ENCODE data around the gene ADGRA1.

Gene ADGRA1

DNA sequence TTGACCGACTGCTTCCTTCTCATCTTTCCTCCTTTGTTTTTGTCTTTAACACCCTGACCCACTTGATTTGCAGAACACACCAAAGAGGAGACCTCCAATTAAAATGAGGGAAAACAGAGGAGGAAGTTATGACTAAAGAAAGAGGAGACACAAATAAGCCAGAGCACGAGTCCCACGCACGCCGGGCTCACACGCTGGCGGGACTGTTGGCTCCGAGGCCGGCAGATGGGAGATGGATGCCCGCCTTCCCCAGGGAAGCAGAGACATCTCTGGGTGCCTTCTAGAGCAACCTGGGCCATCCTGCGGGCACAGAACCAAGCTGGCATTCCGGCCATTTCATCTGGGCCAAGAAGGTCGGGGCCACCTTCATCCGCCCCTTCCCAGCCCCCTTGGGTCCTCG is 5.6 kb downstream of the ADGRA1 start (continued):
- TF ChIP-seq ZNF350 (tag by site-specific recombination; IDR thresholded peaks at IDR 0.05) (no peak), ZNF416 (tag by site-specific recombination; IDR thresholded peaks at IDR 0.05) (no peak), ZNF174 (tag by site-specific recombination; IDR thresholded peaks at IDR 0.05) (no peak), ZNF600 (tag by site-specific recombination; IDR thresholded peaks at IDR 0.05) (no peak), ZNF140 (tag by site-specific recombination; IDR thresholded peaks at IDR 0.05) (no peak)
- TF ChIP-seq, protein P1, sequence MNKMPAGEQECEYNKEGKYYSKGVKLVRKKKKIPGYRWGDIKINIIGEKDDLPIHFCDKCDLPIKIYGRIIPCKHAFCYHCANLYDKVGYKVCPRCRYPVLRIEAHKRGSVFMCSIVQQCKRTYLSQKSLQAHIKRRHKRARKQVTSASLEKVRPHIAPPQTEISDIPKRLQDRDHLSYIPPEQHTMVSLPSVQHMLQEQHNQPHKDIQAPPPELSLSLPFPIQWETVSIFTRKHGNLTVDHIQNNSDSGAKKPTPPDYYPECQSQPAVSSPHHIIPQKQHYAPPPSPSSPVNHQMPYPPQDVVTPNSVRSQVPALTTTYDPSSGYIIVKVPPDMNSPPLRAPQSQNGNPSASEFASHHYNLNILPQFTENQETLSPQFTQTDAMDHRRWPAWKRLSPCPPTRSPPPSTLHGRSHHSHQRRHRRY (tag by site-specific recombination; IDR thresholded peaks at IDR 0.05): no peak

DNA sequence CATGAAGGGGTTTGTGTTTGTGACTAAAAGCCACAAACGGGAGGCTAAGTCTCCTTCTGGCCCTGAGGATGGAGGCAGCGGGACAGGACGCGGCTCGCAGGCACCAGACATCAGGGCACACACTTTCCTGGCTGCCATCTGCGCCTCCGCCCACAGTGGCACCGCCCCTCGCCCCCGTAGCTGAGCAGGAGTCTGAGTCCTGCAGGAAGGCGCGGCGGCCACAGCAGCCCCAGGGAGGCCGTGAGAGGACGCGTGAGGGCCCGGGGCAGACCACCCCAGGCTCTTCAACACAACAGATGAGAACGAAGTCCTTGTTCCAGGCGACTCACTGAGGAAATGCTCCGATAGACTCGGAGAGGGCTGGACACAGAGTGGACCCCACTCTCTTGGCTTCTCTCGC is 6.6 kb downstream of the ADGRA1 start:
- H3K9me3 ChIP-seq (ENCODE audit: control insufficient read depth, insufficient read depth, low read depth, low read length): no peaks in the 10 kb centered on the region
- H3K4me1 ChIP-seq (ENCODE audit: control insufficient read depth, insufficient read depth, low read length): no peaks in the 10 kb centered on the region
- H3K27ac ChIP-seq (ENCODE audit: extremely low read depth, low read depth, low read length): no peak overlapping the region
- H3K4me3 ChIP-seq (ENCODE audit: low read depth, low read length): no peak overlapping the region
- ChIA-PET CTCF (no interaction called here), POLR2A (interaction anchor here (0.6 kb wide), 1 partner anchor 22 kb away, joined by 4 read pairs; no protein-coding TSS in a partner anchor)
- H3K36me3 ChIP-seq (ENCODE audit: control insufficient read depth in 2 of 2, insufficient read depth in 1 of 2, low read length in 2 of 2): no peaks in the 10 kb centered on the region
- TF ChIP-seq PRDM1 (tag by site-specific recombination; IDR thresholded peaks at IDR 0.05) (no peak), ZNF544 (tag by site-specific recombination; IDR thresholded peaks at IDR 0.05) (no peak), ZNF292 (tag by site-specific recombination; IDR thresholded peaks at IDR 0.05; ENCODE audit: borderline replicate concordance, low read depth) (no peak), ZNF621 (tag by site-specific recombination; IDR thresholded peaks at IDR 0.05) (no peak), MEIS1 (CRISPR knock-in tag; IDR thresholded peaks at IDR 0.05; ENCODE audit: borderline replicate concordance) (no peak), ZNF266 (tag by site-specific recombination; IDR thresholded peaks at IDR 0.05; ENCODE audit: low read depth) (no peak), FEZF1 (tag by site-specific recombination; IDR thresholded peaks at IDR 0.05) (no peak)
- TF ChIP-seq, protein P2, sequence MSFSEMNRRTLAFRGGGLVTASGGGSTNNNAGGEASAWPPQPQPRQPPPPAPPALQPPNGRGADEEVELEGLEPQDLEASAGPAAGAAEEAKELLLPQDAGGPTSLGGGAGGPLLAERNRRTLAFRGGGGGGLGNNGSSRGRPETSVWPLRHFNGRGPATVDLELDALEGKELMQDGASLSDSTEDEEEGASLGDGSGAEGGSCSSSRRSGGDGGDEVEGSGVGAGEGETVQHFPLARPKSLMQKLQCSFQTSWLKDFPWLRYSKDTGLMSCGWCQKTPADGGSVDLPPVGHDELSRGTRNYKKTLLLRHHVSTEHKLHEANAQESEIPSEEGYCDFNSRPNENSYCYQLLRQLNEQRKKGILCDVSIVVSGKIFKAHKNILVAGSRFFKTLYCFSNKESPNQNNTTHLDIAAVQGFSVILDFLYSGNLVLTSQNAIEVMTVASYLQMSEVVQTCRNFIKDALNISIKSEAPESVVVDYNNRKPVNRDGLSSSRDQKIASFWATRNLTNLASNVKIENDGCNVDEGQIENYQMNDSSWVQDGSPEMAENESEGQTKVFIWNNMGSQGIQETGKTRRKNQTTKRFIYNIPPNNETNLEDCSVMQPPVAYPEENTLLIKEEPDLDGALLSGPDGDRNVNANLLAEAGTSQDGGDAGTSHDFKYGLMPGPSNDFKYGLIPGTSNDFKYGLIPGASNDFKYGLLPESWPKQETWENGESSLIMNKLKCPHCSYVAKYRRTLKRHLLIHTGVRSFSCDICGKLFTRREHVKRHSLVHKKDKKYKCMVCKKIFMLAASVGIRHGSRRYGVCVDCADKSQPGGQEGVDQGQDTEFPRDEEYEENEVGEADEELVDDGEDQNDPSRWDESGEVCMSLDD (tag by site-specific recombination; IDR thresholded peaks at IDR 0.05): no peak

DNA sequence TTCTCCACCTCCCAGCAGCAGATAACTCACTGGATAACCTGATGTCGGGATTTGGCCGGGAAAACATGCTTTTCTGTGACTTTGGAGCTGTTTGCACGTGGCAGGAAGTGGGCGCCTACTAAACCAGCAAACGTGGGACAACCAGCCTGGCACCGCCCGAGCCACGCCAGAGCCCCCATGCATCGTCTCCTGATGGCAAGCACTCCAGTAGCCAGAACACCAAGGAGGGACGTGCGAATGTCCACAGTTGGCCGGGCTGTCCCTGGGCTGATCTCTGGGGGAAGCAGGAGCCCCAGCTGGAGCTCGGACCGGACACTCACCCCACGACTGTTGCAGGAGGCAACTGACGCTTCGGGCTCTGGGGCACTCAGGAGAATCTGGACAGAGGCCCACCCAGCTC is 7.1 kb downstream of the ADGRA1 start:
- ChIA-PET CTCF (no interaction called here), POLR2A (no interaction called here)
- no peaks in the 10 kb centered on the region for H3K9me3 ChIP-seq (ENCODE audit: control insufficient read depth, insufficient read depth, low read depth, low read length)
- no peaks in the 10 kb centered on the region for H3K36me3 ChIP-seq (ENCODE audit: control insufficient read depth in 2 of 2, insufficient read depth in 1 of 2, low read length in 2 of 2)
- H3K27ac ChIP-seq (ENCODE audit: extremely low read depth, low read depth, low read length): no peak overlapping the region
- no peak for TF ChIP-seq KLF1 (tag by site-specific recombination; IDR thresholded peaks at IDR 0.05)
- no peak for TF ChIP-seq ZNF768 (tag by site-specific recombination; IDR thresholded peaks at IDR 0.05)
- no peak for TF ChIP-seq ZNF423 (tag by site-specific recombination; IDR thresholded peaks at IDR 0.05)
- no peak for TF ChIP-seq ZNF558 (tag by site-specific recombination; IDR thresholded peaks at IDR 0.05)
- TF ChIP-seq, protein P3, sequence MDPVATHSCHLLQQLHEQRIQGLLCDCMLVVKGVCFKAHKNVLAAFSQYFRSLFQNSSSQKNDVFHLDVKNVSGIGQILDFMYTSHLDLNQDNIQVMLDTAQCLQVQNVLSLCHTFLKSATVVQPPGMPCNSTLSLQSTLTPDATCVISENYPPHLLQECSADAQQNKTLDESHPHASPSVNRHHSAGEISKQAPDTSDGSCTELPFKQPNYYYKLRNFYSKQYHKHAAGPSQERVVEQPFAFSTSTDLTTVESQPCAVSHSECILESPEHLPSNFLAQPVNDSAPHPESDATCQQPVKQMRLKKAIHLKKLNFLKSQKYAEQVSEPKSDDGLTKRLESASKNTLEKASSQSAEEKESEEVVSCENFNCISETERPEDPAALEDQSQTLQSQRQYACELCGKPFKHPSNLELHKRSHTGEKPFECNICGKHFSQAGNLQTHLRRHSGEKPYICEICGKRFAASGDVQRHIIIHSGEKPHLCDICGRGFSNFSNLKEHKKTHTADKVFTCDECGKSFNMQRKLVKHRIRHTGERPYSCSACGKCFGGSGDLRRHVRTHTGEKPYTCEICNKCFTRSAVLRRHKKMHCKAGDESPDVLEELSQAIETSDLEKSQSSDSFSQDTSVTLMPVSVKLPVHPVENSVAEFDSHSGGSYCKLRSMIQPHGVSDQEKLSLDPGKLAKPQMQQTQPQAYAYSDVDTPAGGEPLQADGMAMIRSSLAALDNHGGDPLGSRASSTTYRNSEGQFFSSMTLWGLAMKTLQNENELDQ (tag by site-specific recombination; IDR thresholded peaks at IDR 0.05; ENCODE audit: low read depth): no peak
- TF ChIP-seq GFI1B (tag by site-specific recombination; IDR thresholded peaks at IDR 0.05): no peak
- no peak overlapping the region for H3K4me3 ChIP-seq (ENCODE audit: low read depth, low read length)
- no peaks in the 10 kb centered on the region for H3K4me1 ChIP-seq (ENCODE audit: control insufficient read depth, insufficient read depth, low read length)
